Psoas muscle (tissue), 8 donors: Measurements from ENCODE around the gene C1QL1. TPM values are rescaled to one million over a fixed set of nuclear protein-coding genes. Genes with fewer than 3 reads are reported as not detected.

Experiments used
- ATAC-seq, 4 donors: fragments of 200-7000 bp; cut with Tn5 transposase; one replicate each; pipeline ENCODE4 v1.9.1; 2020; ENCODE audit warnings: moderate library complexity in 3 of 4, mild to moderate bottlenecking in 2 of 4
- DNase-seq, 2 donors: peaks; one replicate each; pipeline ENCODE4 v3.0.0-alpha.2; 2020
- H3K27ac ChIP-seq: fragments of 200-600 bp; one replicate; pipeline ENCODE4 v1.8.0; 2022
- H3K27me3 ChIP-seq, 3 donors: fragments of 200-600 bp in 1 of 3; one replicate each; pipeline versions ENCODE4 v1.6.1 to v1.8.0; 2013 to 2022; ENCODE audit warnings: low read length in 2 of 3, mild to moderate bottlenecking in 2 of 3, moderate library complexity in 1 of 3; ENCODE audit not compliant: insufficient read depth in 3 of 3
- H3K36me3 ChIP-seq, 2 donors: fragments of 200-600 bp in 1 of 2; one replicate each; pipeline versions ENCODE4 v1.6.1 to v1.8.0; 2013 to 2022; ENCODE audit warnings: low read depth in 1 of 2, mild to moderate bottlenecking in 1 of 2, moderate library complexity in 1 of 2; ENCODE audit not compliant: insufficient read depth in 1 of 2
- H3K4me1 ChIP-seq: fragments of 200-600 bp; one replicate; pipeline ENCODE4 v1.8.0; 2022
- H3K4me3 ChIP-seq: fragments of 200-600 bp; one replicate; pipeline ENCODE4 v1.8.0; 2022; ENCODE audit warnings: mild to moderate bottlenecking
- H3K9me3 ChIP-seq: fragments of 200-600 bp; one replicate; pipeline ENCODE4 v1.8.0; 2022
- WGBS, 3 donors: extraction: QIAGEN DNeasy Blood & Tissue Kit; methylation state at CpG; one replicate each; pipeline versions ENCODE4 v1.1.6 to v1.1.7; 2013; 5-methylcytosine and 5-hydroxymethylcytosine counted together
- intact Hi-C, 2 donors: fragments of 100-400 bp; cut with DNase I; formaldehyde crosslinking; loops; one replicate each; pipeline versions ENCODE4 v1.11.0 to v1.14.2; 2022
- polyA plus RNA-seq, 3 donors: library from polyadenylated mRNA; stranded (reverse); fragments of 200-250 nt; gene quantifications; one replicate each; pipeline ENCODE4 v1.2.3, GENCODE V29; 2013
- total RNA-seq, 4 donors: library from RNA; stranded (reverse); fragmentation: NEBNext Ultra II Directional in 2 of 4; extraction: Animal tissue kit (Norgen Biotek cat#: 25700) in 2 of 4; gene quantifications; one replicate each; pipeline versions ENCODE4 v1.2.1 to v1.2.4, GENCODE V29; 2021 to 2023
- TF ChIP-seq, protein P1 (sequence below): fragments of 200-600 bp; IDR thresholded peaks from one replicate; pipeline ENCODE4 v1.8.0; 2022; ENCODE audit warnings: antibody characterized with exemption
- donor health status: healthy with polysubstance abuse.
- donor health status: DM: no; HTN: no; CAD: no; lungs with moderate emphysema.
- donor health status: Bipolar disorder and iron deficiency.
- donor health status: healthy.
- donor health status: DM: yes; HTN: yes; CAD: no.
- donor health status: DM: no; HTN: no; CAD: no.
- donor health status: DM: no; HTN: no; CAD: no.
- donor health status: DM: yes; HTN: yes; CAD: no.

Gene C1QL1
- total and polyA plus RNA-seq, 7 donors, result 0.05 TPM; not detected in 6

DNA sequence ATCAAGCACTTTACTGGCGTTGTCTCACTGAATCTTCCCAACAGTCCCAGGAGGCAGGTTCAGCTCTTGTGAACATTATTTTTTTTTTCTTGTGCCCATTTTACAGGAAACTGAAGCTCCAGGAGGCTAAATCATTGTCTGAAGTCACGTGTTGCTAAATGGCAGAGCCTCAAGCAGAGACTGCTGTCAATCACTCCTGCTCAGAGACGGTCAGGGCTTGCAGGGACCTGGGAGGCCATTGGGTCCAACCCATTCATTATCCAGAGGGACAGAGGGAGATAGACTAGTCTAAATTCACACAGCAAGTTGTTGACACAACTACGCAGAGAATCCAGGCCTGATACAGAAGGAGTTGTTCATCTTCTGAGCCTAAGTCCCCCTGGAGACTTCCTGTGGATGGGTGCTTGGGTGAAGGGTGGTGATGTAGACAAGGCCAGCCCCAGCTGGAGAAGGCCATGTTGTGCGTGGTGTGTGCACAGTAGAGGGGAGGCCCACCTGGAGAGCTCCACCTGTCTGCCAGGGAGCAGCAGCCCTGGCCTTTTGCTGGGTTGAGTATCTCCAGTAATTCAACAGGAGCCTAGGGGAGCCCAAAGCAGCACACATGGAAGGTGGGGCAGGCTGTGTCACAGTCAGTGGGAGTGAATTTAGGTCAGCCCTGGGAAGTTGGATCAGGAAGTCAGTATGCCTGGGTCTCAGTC, 24.3 kb upstream of the C1QL1 start:
- ATAC-seq (no peak), DNase-seq (no peak)
- peaks cover 0 to 25% (median 2%) of the 10 kb centered on the region in 3 donors for H3K27me3 ChIP-seq
- TF ChIP-seq, protein P1, sequence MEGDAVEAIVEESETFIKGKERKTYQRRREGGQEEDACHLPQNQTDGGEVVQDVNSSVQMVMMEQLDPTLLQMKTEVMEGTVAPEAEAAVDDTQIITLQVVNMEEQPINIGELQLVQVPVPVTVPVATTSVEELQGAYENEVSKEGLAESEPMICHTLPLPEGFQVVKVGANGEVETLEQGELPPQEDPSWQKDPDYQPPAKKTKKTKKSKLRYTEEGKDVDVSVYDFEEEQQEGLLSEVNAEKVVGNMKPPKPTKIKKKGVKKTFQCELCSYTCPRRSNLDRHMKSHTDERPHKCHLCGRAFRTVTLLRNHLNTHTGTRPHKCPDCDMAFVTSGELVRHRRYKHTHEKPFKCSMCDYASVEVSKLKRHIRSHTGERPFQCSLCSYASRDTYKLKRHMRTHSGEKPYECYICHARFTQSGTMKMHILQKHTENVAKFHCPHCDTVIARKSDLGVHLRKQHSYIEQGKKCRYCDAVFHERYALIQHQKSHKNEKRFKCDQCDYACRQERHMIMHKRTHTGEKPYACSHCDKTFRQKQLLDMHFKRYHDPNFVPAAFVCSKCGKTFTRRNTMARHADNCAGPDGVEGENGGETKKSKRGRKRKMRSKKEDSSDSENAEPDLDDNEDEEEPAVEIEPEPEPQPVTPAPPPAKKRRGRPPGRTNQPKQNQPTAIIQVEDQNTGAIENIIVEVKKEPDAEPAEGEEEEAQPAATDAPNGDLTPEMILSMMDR, result no peak
- H3K27ac ChIP-seq, result no peak overlapping the region
- H3K4me1 ChIP-seq, result no peaks in the 10 kb centered on the region
- no peaks in the 10 kb centered on the region for H3K9me3 ChIP-seq
- 82 to 87% (median 85%) methylated on average over 5 of the region's 5 CpGs for WGBS, 3 donors
- H3K36me3 ChIP-seq, result no peaks in the 10 kb centered on the region
- no peak overlapping the region for H3K4me3 ChIP-seq
- intact Hi-C loops, result loop anchor here in 1 of 2 donors (5.0 kb wide), 1 partner anchor 35 kb away; no protein-coding TSS in a partner anchor

DNA sequence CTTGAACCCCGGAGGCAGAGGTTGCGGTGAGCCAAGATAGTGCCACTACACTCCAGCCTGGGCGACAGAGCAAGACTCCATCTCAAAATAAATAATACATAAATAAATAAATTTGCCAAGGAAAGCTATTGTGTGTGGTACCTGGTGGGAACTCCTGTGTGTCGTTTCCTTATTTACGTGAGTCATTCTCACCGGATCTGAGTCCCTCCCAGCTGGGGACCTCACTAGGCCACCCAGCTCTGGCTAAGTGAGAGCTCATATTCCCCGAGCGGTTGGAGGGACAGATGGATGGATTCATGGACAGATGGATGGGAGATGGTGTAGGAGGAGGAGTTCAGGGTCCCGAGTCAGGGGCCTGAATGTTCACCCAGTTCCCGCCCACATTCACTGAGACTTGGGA, 22.9 kb upstream of the C1QL1 start:
- Histone ChIP-seq H3K36me3 (no peaks in the 10 kb centered on the region), H3K4me1 (no peaks in the 10 kb centered on the region), H3K4me3 (no peak overlapping the region), H3K9me3 (no peaks in the 10 kb centered on the region), H3K27ac (no peak overlapping the region), H3K27me3 (peaks cover 0 to 36% (median 2%) of the 10 kb centered on the region in 3 donors)
- 77 to 83% (median 80%) methylated on average over 10 of the region's 10 CpGs for WGBS, 3 donors
- DNase-seq (no peak), ATAC-seq (no peak)
- intact Hi-C loops, result loop anchor here in 1 of 2 donors (5.0 kb wide), 1 partner anchor 34 kb away; no protein-coding TSS in a partner anchor
- TF ChIP-seq, protein P1, result no peak

DNA sequence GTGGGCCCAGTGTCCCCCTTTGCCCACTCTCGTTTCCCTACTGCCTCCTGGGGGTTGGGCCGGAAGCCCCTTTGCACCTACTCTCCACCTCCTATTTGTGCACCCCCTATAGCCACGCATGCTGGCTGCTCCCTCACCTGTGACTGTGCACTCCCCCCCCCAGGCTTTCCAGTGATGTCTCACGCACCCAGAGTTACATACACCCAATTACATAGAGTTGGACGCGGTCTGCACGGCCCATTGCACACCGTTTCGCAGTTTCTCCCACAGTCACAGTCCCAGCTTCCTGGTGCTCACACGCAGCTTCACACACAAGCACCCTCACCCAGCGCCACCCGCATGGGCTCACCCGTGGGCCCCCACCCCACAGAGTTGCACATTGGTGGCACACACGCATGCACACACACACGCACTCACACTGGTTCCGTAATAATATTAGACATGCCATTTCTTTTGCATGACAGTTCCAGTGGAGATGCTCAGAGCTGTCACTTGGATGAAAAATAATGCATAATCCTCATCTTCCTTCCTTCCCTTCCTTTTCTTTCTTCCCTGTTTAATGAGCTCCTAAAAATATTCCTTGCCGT, 21.5 kb upstream of the C1QL1 start:
- TF ChIP-seq, protein P1, result no peak
- H3K4me3 ChIP-seq, result no peak overlapping the region
- no peak for ATAC-seq
- H3K27ac ChIP-seq, result no peak overlapping the region
- H3K9me3 ChIP-seq, result no peaks in the 10 kb centered on the region
- no peaks in the 10 kb centered on the region for H3K36me3 ChIP-seq
- peaks cover 0 to 43% (median 4%) of the 10 kb centered on the region in 3 donors for H3K27me3 ChIP-seq
- intact Hi-C loops, result loop anchor here in 1 of 2 donors (5.0 kb wide), 1 partner anchor 32 kb away; no protein-coding TSS in a partner anchor
- WGBS, 3 donors, result 85 to 89% (median 88%) methylated on average over 17 of the region's 17 CpGs
- DNase-seq, result no peak
- no peaks in the 10 kb centered on the region for H3K4me1 ChIP-seq

DNA sequence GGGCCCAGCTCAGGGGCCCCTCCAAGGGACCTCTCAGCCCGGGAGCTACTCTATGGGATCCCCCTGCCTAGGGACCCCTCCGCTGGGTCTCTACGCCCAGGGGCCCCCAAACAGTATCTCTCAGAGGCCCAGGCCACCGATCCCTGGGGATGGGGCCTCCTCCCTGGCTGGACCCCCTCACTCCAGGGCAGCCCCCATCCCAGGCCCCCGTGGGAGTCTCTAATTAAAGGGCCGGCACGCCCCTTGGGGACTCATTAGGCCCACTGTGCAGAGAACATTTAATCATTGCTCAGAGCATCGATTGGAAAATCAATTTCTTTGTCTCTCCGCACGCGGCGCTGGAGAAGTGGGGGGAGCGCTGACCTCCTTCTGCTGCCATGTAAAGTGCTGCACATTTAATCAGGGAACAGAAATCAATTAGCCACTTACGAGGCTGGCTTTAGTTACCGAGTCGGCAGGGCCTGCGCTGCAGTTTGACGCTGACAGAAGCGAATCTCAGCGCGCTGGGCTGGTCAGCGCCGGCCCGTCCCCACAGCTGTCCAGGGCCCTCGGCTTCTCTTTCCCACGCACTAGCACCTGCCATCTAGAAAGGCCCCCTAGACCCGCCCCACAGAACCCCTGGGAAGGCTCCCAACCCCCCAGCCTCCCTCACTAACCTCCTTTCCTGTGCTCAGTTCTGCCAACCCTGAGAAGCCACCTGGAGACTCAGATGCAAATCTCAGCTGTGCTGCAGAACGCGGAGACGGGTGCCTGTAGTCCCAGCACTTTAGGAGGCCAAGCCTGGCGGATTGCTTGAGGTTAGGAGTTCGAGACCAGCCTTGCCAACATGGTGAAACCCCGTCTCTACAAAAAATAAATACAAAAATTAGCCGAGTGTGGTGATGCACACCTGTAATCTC, 20.2 kb upstream of the C1QL1 start:
- intact Hi-C loops, result no loop called here
- WGBS, 3 donors, result 48 to 53% (median 52%) methylated on average over 34 of the region's 34 CpGs
- DNase-seq, result no peak

More for the DNA sequence above, 20.2 kb upstream of the C1QL1 start:
- no peak for ATAC-seq
- no peak overlapping the region for H3K27ac ChIP-seq
- H3K9me3 ChIP-seq, result no peaks in the 10 kb centered on the region
- TF ChIP-seq, protein P1, result no peak
- H3K4me3 ChIP-seq, result no peak overlapping the region
- H3K4me1 ChIP-seq, result no peaks in the 10 kb centered on the region
- H3K36me3 ChIP-seq, result no peaks in the 10 kb centered on the region
- peaks cover 0 to 43% (median 4%) of the 10 kb centered on the region in 3 donors for H3K27me3 ChIP-seq
